BE2C (cell line): ENCODE data around the gene CFAP65.
A peak's percentile ranks its signal among the peaks of the same experiment; 100 is the strongest.

Source experiments
- DNase-seq: peaks from one replicate; pipeline ENCODE4 v3.0.0-alpha.2; 2020
- H3K27me3 ChIP-seq: fragments of 250-450 bp; sonication (Bioruptor Pico); 2 replicates; pipeline ENCODE4 v1.5.1; 2020; ENCODE audit warnings: mild to moderate bottlenecking
- H3K36me3 ChIP-seq: fragments of 250-450 bp; sonication (Bioruptor Pico); 2 replicates; pipeline ENCODE4 v1.5.1; 2020; ENCODE audit warnings: mild to moderate bottlenecking
- H3K4me1 ChIP-seq: fragments of 250-450 bp; sonication (Bioruptor Pico); 2 replicates; pipeline ENCODE4 v1.5.1; 2020
- H3K4me3 ChIP-seq: 2 replicates; pipeline ENCODE4 v1.5.1; 2011; ENCODE audit warnings: low read depth, low read length
- H3K9me3 ChIP-seq: fragments of 250-450 bp; sonication (Bioruptor Pico); 2 replicates; pipeline ENCODE4 v1.5.1; 2020
- CTCF ChIP-seq: IDR thresholded peaks from 2 replicates; pipeline ENCODE4 v1.5.1; 2012; ENCODE audit warnings: mild to moderate bottlenecking, low read depth, low read length

CFAP65 gene

GRCh38 chr2:218993345-218994315, 47.7 kb downstream of the CFAP65 start, which contains the start of gene CRYBA2:
Gene CRYBA2, minus strand, starts transcription at chr2:218993422. Its CDS starts 246 bp downstream, at chr2:218993176.
- no peaks in the 10 kb centered on the region for H3K27me3 ChIP-seq
- no peaks in the 10 kb centered on the region for H3K36me3 ChIP-seq
- H3K4me3 ChIP-seq: no peak within 1 kb of the TSS
- peaks cover 40% of the 10 kb centered on the region for H3K4me1 ChIP-seq
- no peak for DNase-seq
- H3K9me3 ChIP-seq: no peaks in the 10 kb centered on the region
- TF ChIP-seq CTCF: no peak

- H3K4me3 ChIP-seq: no peak overlapping the region
- H3K4me1 ChIP-seq: peaks cover 35% of the 10 kb centered on the region
- TF ChIP-seq CTCF: no peak
- H3K9me3 ChIP-seq: no peaks in the 10 kb centered on the region
- H3K27me3 ChIP-seq: no peaks in the 10 kb centered on the region
- DNase-seq: no peak
- H3K36me3 ChIP-seq: no peaks in the 10 kb centered on the region
These were observed 48.5 kb downstream of the CFAP65 start for GRCh38 chr2:218992703-218993344.

GRCh38 chr2:218992196-218992595, 49.1 kb downstream of the CFAP65 start:
- no peaks in the 10 kb centered on the region for H3K27me3 ChIP-seq

GRCh38 chr2:218991674-218992168, 49.6 kb downstream of the CFAP65 start:
- peak; percentile 50 for DNase-seq
- no peaks in the 10 kb centered on the region for H3K27me3 ChIP-seq

More at GRCh38 chr2:218992196-218992595, 49.1 kb downstream of the CFAP65 start:
- DNase-seq: no peak
- Histone ChIP-seq H3K9me3 (no peaks in the 10 kb centered on the region), H3K36me3 (no peaks in the 10 kb centered on the region), H3K4me1 (peaks cover 31% of the 10 kb centered on the region), H3K4me3 (no peak overlapping the region)
- no peak for TF ChIP-seq CTCF

GRCh38 chr2:218990612-218991011, 50.7 kb downstream of the CFAP65 start:
- no peak for TF ChIP-seq CTCF
- Histone ChIP-seq H3K27me3 (no peaks in the 10 kb centered on the region), H3K36me3 (no peaks in the 10 kb centered on the region), H3K4me3 (no peak overlapping the region), H3K4me1 (peaks cover 31% of the 10 kb centered on the region), H3K9me3 (no peaks in the 10 kb centered on the region)
- DNase-seq: no peak

More at GRCh38 chr2:218991674-218992168, 49.6 kb downstream of the CFAP65 start:
- TF ChIP-seq CTCF: no peak
- Histone ChIP-seq H3K36me3 (no peaks in the 10 kb centered on the region), H3K4me1 (peaks cover 28% of the 10 kb centered on the region), H3K4me3 (no peak overlapping the region), H3K9me3 (no peaks in the 10 kb centered on the region)
